ENCODE results near the gene FGF19. TPM values are rescaled to one million over a fixed set of nuclear protein-coding genes. Genes with fewer than 3 reads are reported as not detected.

The FGF19 gene
- total and polyA plus RNA-seq, 9 of the 15 experiments (the other 6 are each of a cell fraction or from before 2014, with no cell fraction given) = 0.11 TPM; not detected in 8

DNA sequence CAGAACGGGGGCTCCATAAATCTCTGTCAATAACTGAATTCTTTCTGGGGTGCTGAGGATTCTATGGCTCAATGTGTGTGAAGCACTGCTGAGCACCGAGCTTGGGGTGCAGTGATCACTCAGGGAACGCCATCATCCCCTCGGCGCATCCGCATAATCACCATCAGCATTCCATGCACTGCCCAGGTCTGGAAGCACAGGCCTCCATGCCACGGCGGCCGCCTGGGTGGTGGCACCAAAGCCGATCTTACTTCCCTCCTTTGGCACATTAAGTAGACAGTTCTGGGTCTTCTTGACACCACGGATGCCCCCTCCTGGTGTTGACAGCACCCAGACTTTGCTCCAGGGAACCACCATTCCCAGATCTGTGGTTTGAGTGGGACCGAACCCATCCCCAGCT is 44.2 kb downstream of the FGF19 start:
- no peaks in the 10 kb centered on the region for H3K9me3 ChIP-seq (replicated peaks; ENCODE audit: control insufficient read depth, insufficient read depth, low read depth, low read length)
- POLR2A ChIA-PET = interaction anchor here (0.7 to 1.8 kb wide), 2 partner anchors 15 to 299 kb away, joined by 3 to 10 read pairs; partner anchors contain the start of gene LTO1
- no peaks in the 10 kb centered on the region for H3K79me2 ChIP-seq (ENCODE audit: control insufficient read depth, insufficient read depth, low read length)
- DNase-seq (ENCODE audit: extremely low read depth in 1 of 4, low spot score in 3 of 4) = no peak
- H3K9ac ChIP-seq (ENCODE audit: insufficient read depth in 1 of 2, low read depth in 2 of 2, low read length in 2 of 2) = no peak overlapping the region
- no peak overlapping the region for H2AFZ ChIP-seq (ENCODE audit: low read depth, low read length)
- intact Hi-C loops (cut with micrococcal nuclease) = no loop called here
- in situ Hi-C loops (cut with MboI) = loop anchor here (25.0 kb wide), 2 partner anchors 822 to 1022 kb away; partner anchors contain the start of gene CPT1A
- BruUV-seq (replicated peaks) = no TSS peak
- no peak overlapping the region for H3K27ac ChIP-seq (ENCODE audit: extremely low read depth, low read depth, low read length)
- WGBS (ENCODE audit: insufficient coverage, low coverage, missing lambda C conversion rate) = 48% methylated on average over 11 of the region's 12 CpGs
- peaks cover 2% of the 10 kb centered on the region; the same call in 1 of the 3 replicates for H3K36me3 ChIP-seq (ENCODE audit: control insufficient read depth, insufficient read depth, low read length)
- CTCF ChIA-PET (ENCODE audit: low intra/inter-chr PET ratio) = no interaction called here
- H3K4me3 ChIP-seq = no peak overlapping the region
- peaks cover 0 to 13% of the 10 kb centered on the region in 2 experiments; a peak in 2 of 5 replicates for H3K4me1 ChIP-seq (replicated peaks in 1 of 2; ENCODE audit: control insufficient read depth in 2 of 2, insufficient read depth in 2 of 2, low read length in 2 of 2)
- H3K27me3 ChIP-seq (ENCODE audit: control insufficient read depth in 2 of 2, insufficient read depth in 2 of 2, low read length in 2 of 2) = peaks cover 0 to 11% of the 10 kb centered on the region in 2 experiments; a peak in 3 of 5 replicates
- no peaks in the 10 kb centered on the region for H4K20me1 ChIP-seq (replicated peaks; ENCODE audit: control insufficient read depth, insufficient read depth, low read length)
- H3K9me1 ChIP-seq (ENCODE audit: control insufficient read depth, insufficient read depth, low read length) = peaks cover 3% of the 10 kb centered on the region
- H3K4me2 ChIP-seq (ENCODE audit: insufficient read depth, low read length) = no peak overlapping the region
- FAIRE-seq = no peak
- no peak for ATAC-seq
- TF ChIP-seq ZNF77 (CRISPR knock-in tag; IDR thresholded peaks at IDR 0.05) (no peak), ILK (tag; IDR thresholded peaks at IDR 0.05; ENCODE audit: borderline replicate concordance, low read depth) (no peak), RBFOX2 (IDR thresholded peaks at IDR 0.05; ENCODE audit: low read depth, low read length) (no peak), ZNF347 (CRISPR knock-in tag; IDR thresholded peaks at IDR 0.05; ENCODE audit: low read depth) (no peak), ZNF431 (CRISPR knock-in tag; IDR thresholded peaks at IDR 0.05) (no peak), SAFB2 (IDR thresholded peaks at IDR 0.05; ENCODE audit: borderline replicate concordance, low read depth, low read length, severe bottlenecking) (no peak), RBM34 (IDR thresholded peaks at IDR 0.05; ENCODE audit: borderline replicate concordance, insufficient read depth, low read length) (no peak), COPS2 (conservative IDR thresholded peaks at IDR 0.05) (no peak), HDAC1 (IDR thresholded peaks at IDR 0.05) (no peak), PPARD (CRISPR knock-in tag; IDR thresholded peaks at IDR 0.05) (no peak), TARDBP (IDR thresholded peaks at IDR 0.05) (no peak), NCOA6 (IDR thresholded peaks at IDR 0.05) (no peak), ZBTB12 (CRISPR knock-in tag; IDR thresholded peaks at IDR 0.05) (no peak), POLR2AphosphoS2 (IDR thresholded peaks at IDR 0.05; ENCODE audit: low read length) (no peak)
- TF ChIP-seq, protein P1, sequence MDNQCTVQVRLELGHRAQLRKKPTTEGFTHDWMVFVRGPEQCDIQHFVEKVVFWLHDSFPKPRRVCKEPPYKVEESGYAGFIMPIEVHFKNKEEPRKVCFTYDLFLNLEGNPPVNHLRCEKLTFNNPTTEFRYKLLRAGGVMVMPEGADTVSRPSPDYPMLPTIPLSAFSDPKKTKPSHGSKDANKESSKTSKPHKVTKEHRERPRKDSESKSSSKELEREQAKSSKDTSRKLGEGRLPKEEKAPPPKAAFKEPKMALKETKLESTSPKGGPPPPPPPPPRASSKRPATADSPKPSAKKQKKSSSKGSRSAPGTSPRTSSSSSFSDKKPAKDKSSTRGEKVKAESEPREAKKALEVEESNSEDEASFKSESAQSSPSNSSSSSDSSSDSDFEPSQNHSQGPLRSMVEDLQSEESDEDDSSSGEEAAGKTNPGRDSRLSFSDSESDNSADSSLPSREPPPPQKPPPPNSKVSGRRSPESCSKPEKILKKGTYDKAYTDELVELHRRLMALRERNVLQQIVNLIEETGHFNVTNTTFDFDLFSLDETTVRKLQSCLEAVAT (IDR thresholded peaks at IDR 0.05) = no peak
- TF ChIP-seq, protein P2, sequence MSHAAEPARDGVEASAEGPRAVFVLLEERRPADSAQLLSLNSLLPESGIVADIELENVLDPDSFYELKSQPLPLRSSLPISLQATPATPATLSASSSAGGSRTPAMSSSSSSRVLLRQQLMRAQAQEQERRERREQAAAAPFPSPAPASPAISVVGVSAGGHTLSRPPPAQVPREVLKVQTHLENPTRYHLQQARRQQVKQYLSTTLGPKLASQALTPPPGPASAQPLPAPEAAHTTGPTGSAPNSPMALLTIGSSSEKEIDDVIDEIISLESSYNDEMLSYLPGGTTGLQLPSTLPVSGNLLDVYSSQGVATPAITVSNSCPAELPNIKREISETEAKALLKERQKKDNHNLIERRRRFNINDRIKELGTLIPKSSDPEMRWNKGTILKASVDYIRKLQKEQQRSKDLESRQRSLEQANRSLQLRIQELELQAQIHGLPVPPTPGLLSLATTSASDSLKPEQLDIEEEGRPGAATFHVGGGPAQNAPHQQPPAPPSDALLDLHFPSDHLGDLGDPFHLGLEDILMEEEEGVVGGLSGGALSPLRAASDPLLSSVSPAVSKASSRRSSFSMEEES (CRISPR knock-in tag; IDR thresholded peaks at IDR 0.05) = no peak
- TF ChIP-seq, protein P3, sequence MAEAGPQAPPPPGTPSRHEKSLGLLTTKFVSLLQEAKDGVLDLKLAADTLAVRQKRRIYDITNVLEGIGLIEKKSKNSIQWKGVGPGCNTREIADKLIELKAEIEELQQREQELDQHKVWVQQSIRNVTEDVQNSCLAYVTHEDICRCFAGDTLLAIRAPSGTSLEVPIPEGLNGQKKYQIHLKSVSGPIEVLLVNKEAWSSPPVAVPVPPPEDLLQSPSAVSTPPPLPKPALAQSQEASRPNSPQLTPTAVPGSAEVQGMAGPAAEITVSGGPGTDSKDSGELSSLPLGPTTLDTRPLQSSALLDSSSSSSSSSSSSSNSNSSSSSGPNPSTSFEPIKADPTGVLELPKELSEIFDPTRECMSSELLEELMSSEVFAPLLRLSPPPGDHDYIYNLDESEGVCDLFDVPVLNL (CRISPR knock-in tag; IDR thresholded peaks at IDR 0.05; ENCODE audit: low read depth) = no peak
- TF ChIP-seq, protein P4, sequence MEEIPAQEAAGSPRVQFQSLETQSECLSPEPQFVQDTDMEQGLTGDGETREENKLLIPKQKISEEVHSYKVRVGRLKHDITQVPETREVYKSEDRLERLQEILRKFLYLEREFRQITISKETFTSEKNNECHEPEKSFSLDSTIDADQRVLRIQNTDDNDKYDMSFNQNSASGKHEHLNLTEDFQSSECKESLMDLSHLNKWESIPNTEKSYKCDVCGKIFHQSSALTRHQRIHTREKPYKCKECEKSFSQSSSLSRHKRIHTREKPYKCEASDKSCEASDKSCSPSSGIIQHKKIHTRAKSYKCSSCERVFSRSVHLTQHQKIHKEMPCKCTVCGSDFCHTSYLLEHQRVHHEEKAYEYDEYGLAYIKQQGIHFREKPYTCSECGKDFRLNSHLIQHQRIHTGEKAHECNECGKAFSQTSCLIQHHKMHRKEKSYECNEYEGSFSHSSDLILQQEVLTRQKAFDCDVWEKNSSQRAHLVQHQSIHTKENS (CRISPR knock-in tag; IDR thresholded peaks at IDR 0.05) = no peak
